ENCODE results near the gene TBX4. TPM values are rescaled to one million over a fixed set of nuclear protein-coding genes. Genes with fewer than 3 reads are reported as not detected.

The TBX4 gene
- total RNA-seq, 1 experiment from 2014 or later: not detected

DNA sequence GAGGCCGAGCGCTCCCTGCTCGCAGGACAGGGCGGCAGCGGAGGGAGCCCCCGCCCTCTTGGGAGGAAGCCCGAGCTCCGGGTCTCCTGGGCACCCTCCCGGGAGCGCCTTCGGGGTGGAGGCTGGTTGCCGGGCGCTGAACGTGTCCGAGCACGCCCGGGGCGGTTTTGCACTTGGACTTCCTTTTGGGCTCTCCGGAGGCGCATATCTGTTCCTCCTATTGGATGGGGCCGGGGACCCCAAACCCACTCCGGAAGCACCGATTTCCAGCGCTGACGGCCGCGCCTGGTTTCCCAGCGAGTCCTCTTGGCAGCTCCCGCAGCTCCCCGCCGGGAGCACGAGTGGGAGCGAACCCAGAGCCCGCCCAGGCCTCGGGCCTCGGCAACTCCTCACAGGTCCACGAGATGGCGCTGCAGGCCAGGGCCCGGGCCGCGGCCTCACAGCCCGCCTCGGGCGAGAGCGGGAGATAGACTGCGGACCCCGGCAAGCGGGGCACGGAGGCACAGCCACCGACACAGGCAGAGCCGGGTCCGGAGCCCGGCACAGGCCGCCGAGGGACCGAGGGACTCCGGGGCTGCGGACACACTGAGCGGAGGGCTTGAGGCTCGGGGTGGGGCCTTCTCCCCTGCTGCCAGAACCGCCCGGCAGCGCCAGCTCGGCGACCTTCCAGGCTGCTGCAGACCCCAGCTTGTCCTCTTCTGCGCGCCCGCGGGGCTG lies 39.9 kb upstream of the TBX4 start:
- Histone ChIP-seq H2AFZ (ENCODE audit: low read length) (no peak overlapping the region), H3K36me3 (ENCODE audit: insufficient read depth, low read length) (no peaks in the 10 kb centered on the region), H3K27ac (ENCODE audit: low read length) (no peak overlapping the region), H3K9ac (ENCODE audit: low read length) (no peak overlapping the region), H3K9me3 (ENCODE audit: low read length) (no peaks in the 10 kb centered on the region), H3K4me2 (ENCODE audit: low read depth, low read length, poor library complexity, severe bottlenecking) (no peak overlapping the region), H3K27me3 (ENCODE audit: low read length) (no peaks in the 10 kb centered on the region), H4K20me1 (ENCODE audit: insufficient read depth, low read depth, low read length) (no peaks in the 10 kb centered on the region), H3K4me3 (ENCODE audit: low read length) (no peak overlapping the region), H3K4me1 (ENCODE audit: low read length) (peaks cover 5% of the 10 kb centered on the region), H3K79me2 (ENCODE audit: low read length) (no peaks in the 10 kb centered on the region), H3K9me2 (replicated peaks; ENCODE audit: insufficient read depth, low read length) (no peaks in the 10 kb centered on the region)
- DNase-seq: peak; percentile 78

DNA sequence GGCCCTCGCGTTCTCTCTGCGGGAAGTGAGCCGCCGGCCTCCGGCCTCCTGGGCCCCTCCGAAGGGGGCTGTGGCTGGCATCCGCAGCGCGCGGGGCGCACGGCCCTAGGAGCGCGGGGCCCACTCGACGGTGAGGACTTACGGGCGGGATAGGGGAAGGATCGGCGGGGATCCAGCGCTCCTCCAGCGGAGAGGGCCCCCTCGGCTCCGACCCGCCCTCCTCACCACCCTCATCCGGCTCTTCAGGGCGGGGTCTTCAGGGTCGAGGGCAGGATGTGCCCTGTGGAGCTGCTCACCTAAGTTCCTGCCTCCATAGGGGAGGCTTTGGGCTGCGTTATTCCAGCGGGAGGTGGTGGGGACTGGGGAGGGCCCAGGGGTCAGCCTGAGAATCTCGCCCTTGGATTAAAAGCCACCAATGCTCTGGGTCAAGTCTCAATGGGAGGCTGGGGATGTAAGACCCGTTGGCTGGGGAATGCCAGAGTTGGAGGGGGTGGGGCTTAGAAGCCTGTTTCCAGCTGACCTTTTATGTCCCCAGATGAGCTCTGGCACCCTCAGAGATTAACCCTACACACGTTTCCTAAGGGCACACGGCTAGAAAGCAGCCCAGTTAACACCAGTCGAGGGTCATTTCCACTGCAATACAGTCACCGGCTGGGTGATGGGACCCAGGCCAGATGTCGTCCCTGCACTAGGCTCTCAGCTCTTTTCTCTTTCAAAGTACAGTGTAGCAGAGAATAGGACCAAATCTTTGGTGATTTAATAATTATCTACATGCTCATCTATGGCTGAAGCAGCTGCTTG lies 39.2 kb upstream of the TBX4 start:
- Histone ChIP-seq H3K4me1 (ENCODE audit: low read length) (peaks cover 5% of the 10 kb centered on the region), H3K36me3 (ENCODE audit: insufficient read depth, low read length) (no peaks in the 10 kb centered on the region), H3K4me3 (ENCODE audit: low read length) (no peak overlapping the region), H3K9me3 (ENCODE audit: low read length) (no peaks in the 10 kb centered on the region), H3K27ac (ENCODE audit: low read length) (no peak overlapping the region), H4K20me1 (ENCODE audit: insufficient read depth, low read depth, low read length) (no peaks in the 10 kb centered on the region), H3K4me2 (ENCODE audit: low read depth, low read length, poor library complexity, severe bottlenecking) (no peak overlapping the region), H2AFZ (ENCODE audit: low read length) (no peak overlapping the region), H3K79me2 (ENCODE audit: low read length) (no peaks in the 10 kb centered on the region), H3K9me2 (replicated peaks; ENCODE audit: insufficient read depth, low read length) (no peaks in the 10 kb centered on the region), H3K27me3 (ENCODE audit: low read length) (no peaks in the 10 kb centered on the region), H3K9ac (ENCODE audit: low read length) (no peak overlapping the region)
- no peak for DNase-seq

DNA sequence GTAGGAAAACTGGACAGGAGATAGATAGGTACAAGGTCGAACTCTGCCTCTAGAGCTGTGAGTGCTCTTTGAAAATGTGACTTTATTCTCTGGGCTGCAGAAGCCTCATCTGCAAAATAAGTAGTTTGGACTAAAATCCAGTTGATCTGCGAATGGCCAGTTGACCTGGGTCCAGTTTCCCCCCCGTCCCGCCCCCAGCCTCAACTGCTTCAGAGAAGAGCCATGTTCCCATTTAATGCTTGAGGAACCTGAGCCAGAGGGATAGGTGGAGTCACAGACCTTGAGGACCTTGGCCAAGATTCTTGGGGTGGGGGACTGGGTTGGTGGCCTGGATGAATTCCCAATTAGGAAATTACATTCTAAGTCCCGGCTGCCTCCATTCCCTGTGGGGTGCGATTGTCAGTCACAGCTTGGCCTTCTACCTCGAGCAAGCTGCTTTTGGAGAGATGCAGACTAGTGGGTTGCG lies 38.5 kb upstream of the TBX4 start:
- Histone ChIP-seq H3K9ac (ENCODE audit: low read length) (no peak overlapping the region), H3K4me3 (ENCODE audit: low read length) (no peak overlapping the region), H3K4me2 (ENCODE audit: low read depth, low read length, poor library complexity, severe bottlenecking) (no peak overlapping the region), H2AFZ (ENCODE audit: low read length) (no peak overlapping the region), H3K4me1 (ENCODE audit: low read length) (peaks cover 5% of the 10 kb centered on the region), H3K79me2 (ENCODE audit: low read length) (no peaks in the 10 kb centered on the region), H4K20me1 (ENCODE audit: insufficient read depth, low read depth, low read length) (no peaks in the 10 kb centered on the region), H3K36me3 (ENCODE audit: insufficient read depth, low read length) (no peaks in the 10 kb centered on the region), H3K27ac (ENCODE audit: low read length) (no peak overlapping the region), H3K9me2 (replicated peaks; ENCODE audit: insufficient read depth, low read length) (no peaks in the 10 kb centered on the region), H3K27me3 (ENCODE audit: low read length) (no peaks in the 10 kb centered on the region), H3K9me3 (ENCODE audit: low read length) (no peaks in the 10 kb centered on the region)
- no peak for DNase-seq

DNA sequence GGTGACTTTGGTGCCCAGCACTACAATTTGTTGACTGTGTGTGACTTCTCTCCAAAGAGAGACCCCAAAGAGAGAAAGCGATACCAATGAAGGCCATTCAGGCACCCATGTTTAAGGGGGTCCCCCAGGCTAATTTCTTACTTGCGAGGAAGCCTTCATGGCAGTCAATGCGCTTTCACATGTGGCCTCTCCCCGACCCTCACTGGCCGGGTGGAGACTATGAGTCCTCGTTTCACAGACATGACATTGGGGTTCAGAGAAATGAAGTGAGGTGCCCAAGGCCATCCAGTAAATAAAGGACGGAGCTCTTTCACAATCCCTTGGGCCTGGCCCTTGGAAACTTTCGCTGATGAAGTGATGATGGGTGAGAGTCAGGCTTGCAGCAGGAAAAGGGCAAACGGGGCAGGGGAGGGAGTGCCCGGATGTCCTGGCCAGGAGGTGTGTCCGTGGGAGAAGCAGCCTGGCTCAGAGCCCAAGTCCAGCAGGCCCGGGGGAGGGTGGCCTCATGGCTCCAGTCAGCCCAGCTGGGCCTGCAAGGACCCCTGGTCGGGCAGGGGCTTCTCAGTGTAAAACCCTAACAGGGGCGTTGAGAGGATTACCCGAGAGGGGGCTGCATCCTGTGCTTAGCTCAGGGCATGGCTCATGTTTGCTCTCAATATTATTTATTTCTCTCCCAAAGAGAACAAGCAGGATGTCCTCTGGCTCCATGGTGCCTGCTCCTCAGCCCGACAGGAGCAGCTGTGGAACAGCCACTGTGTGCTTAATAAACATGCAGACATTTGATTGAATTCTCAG lies 37.9 kb upstream of the TBX4 start:
- Histone ChIP-seq H3K4me1 (ENCODE audit: low read length) (no peaks in the 10 kb centered on the region; the same call in 1 of the 2 replicates), H3K36me3 (ENCODE audit: insufficient read depth, low read length) (no peaks in the 10 kb centered on the region), H3K79me2 (ENCODE audit: low read length) (no peaks in the 10 kb centered on the region), H3K9me3 (ENCODE audit: low read length) (no peaks in the 10 kb centered on the region), H3K4me3 (ENCODE audit: low read length) (no peak overlapping the region), H4K20me1 (ENCODE audit: insufficient read depth, low read depth, low read length) (no peaks in the 10 kb centered on the region), H3K9ac (ENCODE audit: low read length) (no peak overlapping the region), H3K27me3 (ENCODE audit: low read length) (no peaks in the 10 kb centered on the region), H2AFZ (ENCODE audit: low read length) (no peak overlapping the region), H3K9me2 (replicated peaks; ENCODE audit: insufficient read depth, low read length) (no peaks in the 10 kb centered on the region), H3K4me2 (ENCODE audit: low read depth, low read length, poor library complexity, severe bottlenecking) (no peak overlapping the region), H3K27ac (ENCODE audit: low read length) (no peak overlapping the region)
- no peak for DNase-seq

DNA sequence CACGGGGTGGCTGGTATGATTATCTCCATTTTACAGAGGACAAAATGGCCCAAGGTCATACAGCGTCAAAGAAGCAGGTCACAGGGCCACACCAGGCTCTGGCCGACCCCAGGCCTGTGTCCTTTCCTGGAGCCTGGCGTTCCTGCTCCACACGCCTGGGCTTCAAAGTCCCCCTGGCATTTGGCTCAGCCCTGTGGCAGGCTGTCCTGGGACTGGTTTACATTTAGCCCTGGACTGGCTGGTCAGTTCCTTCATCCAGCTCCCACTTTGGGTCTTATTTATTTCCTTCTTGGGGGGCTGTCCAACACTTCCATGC lies 37.3 kb upstream of the TBX4 start:
- H3K79me2 ChIP-seq (ENCODE audit: low read length): no peaks in the 10 kb centered on the region
- no peak overlapping the region for H3K27ac ChIP-seq (ENCODE audit: low read length)
- no peaks in the 10 kb centered on the region for H3K9me3 ChIP-seq (ENCODE audit: low read length)
- H3K9ac ChIP-seq (ENCODE audit: low read length): no peak overlapping the region
- H3K4me3 ChIP-seq (ENCODE audit: low read length): no peak overlapping the region
- H3K27me3 ChIP-seq (ENCODE audit: low read length): no peaks in the 10 kb centered on the region
- H3K36me3 ChIP-seq (ENCODE audit: insufficient read depth, low read length): no peaks in the 10 kb centered on the region
- no peak overlapping the region for H3K4me2 ChIP-seq (ENCODE audit: low read depth, low read length, poor library complexity, severe bottlenecking)
- no peak overlapping the region for H2AFZ ChIP-seq (ENCODE audit: low read length)
- H4K20me1 ChIP-seq (ENCODE audit: insufficient read depth, low read depth, low read length): no peaks in the 10 kb centered on the region
- no peaks in the 10 kb centered on the region for H3K4me1 ChIP-seq (ENCODE audit: low read length)
- no peak for DNase-seq
- H3K9me2 ChIP-seq (replicated peaks; ENCODE audit: insufficient read depth, low read length): no peaks in the 10 kb centered on the region

DNA sequence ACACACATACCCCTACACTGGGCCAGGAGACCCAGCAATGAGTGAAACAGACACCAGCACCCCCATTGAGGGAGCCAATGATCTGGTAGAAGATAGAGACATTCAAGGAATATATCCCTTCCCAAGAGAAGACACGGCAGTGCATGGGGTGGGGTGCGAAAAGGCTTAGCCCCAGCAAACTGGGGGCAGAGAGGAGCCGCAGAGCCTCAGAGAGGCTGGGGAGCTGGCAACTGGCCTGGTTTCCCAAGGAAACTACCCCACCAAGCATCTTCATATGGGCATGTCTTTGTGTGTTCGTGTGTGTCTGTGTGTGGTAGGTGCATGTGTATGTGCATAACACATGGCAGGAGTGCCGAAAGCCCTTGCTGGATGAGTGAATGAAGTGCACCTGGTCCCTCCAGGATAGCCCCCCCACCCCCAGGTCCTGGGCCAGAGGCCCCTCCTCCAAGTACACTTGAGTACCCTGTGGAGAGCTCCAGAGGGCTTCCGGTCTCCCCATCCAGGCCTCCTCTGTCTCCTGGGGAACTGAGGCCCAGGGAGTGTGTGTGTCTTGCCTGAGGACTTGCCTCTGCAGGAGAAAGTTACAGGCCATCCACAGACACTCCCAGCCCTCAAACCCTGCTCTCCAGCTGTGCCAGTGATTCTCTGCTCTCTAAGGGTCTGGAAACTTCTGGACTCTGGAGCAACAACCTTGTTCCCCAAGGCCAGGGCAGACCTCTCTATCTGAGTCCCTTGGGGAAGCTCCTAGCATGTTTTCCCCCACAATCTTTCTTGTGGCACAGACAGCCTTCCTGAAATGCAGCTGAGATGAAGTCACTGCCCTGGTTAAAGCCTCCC lies 36.6 kb upstream of the TBX4 start:
- Histone ChIP-seq H3K79me2 (ENCODE audit: low read length) (no peaks in the 10 kb centered on the region), H3K4me2 (ENCODE audit: low read depth, low read length, poor library complexity, severe bottlenecking) (no peak overlapping the region), H3K36me3 (ENCODE audit: insufficient read depth, low read length) (no peaks in the 10 kb centered on the region), H3K9ac (ENCODE audit: low read length) (no peak overlapping the region), H3K27me3 (ENCODE audit: low read length) (no peaks in the 10 kb centered on the region), H3K4me1 (ENCODE audit: low read length) (no peaks in the 10 kb centered on the region), H4K20me1 (ENCODE audit: insufficient read depth, low read depth, low read length) (no peaks in the 10 kb centered on the region), H3K9me3 (ENCODE audit: low read length) (no peaks in the 10 kb centered on the region), H3K4me3 (ENCODE audit: low read length) (no peak overlapping the region), H3K27ac (ENCODE audit: low read length) (no peak overlapping the region), H2AFZ (ENCODE audit: low read length) (no peak overlapping the region), H3K9me2 (replicated peaks; ENCODE audit: insufficient read depth, low read length) (no peaks in the 10 kb centered on the region)
- DNase-seq: no peak

DNA sequence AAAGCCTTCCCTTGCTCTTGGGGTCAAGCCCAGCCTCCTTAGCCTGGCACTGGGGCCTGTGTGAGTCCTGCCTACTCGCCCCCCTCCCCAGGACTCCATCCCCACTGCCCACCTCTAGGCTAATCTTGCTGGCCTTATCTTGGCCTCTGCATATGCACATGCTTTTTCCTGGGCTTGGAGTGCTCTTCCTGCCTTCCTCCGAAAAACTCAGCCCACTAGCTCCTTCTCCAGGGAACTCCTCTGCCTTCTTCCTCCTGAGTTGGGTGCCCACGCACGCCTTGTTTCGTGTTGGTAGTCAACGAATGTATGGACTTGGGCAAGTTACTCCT lies 36.0 kb upstream of the TBX4 start:
- H2AFZ ChIP-seq (ENCODE audit: low read length): no peak overlapping the region
- H3K9me2 ChIP-seq (replicated peaks; ENCODE audit: insufficient read depth, low read length): no peaks in the 10 kb centered on the region
- no peaks in the 10 kb centered on the region for H3K4me1 ChIP-seq (ENCODE audit: low read length)
- DNase-seq: no peak
- no peaks in the 10 kb centered on the region for H3K79me2 ChIP-seq (ENCODE audit: low read length)
- no peak overlapping the region for H3K4me3 ChIP-seq (ENCODE audit: low read length)
- no peaks in the 10 kb centered on the region for H3K27me3 ChIP-seq (ENCODE audit: low read length)
- H3K4me2 ChIP-seq (ENCODE audit: low read depth, low read length, poor library complexity, severe bottlenecking): no peak overlapping the region
- H4K20me1 ChIP-seq (ENCODE audit: insufficient read depth, low read depth, low read length): no peaks in the 10 kb centered on the region
- no peaks in the 10 kb centered on the region for H3K9me3 ChIP-seq (ENCODE audit: low read length)
- H3K27ac ChIP-seq (ENCODE audit: low read length): no peak overlapping the region
- no peak overlapping the region for H3K9ac ChIP-seq (ENCODE audit: low read length)
- no peaks in the 10 kb centered on the region for H3K36me3 ChIP-seq (ENCODE audit: insufficient read depth, low read length)
